Parathyroid adenoma (tissue), 2 donors: ENCODE results near the gene BLOC1S5.

Experiments
- H2AFZ ChIP-seq: fragments of 300-600 bp; sonication (generic); one replicate; pipeline ENCODE4 v1.7.0; 2017; ENCODE audit warnings: antibody characterized with exemption, mild to moderate bottlenecking
- H3K27ac ChIP-seq: fragments of 300-600 bp; sonication (generic); one replicate; pipeline ENCODE4 v1.7.0; 2017
- H3K27me3 ChIP-seq: fragments of 300-600 bp; sonication (generic); one replicate; pipeline ENCODE4 v1.7.0; 2017; ENCODE audit warnings: low read length; ENCODE audit not compliant: control insufficient read depth, insufficient read depth
- H3K36me3 ChIP-seq: fragments of 300-600 bp; sonication (generic); one replicate; pipeline ENCODE4 v1.7.0; 2017; ENCODE audit warnings: low read length; ENCODE audit not compliant: control insufficient read depth, insufficient read depth
- H3K4me1 ChIP-seq: fragments of 300-600 bp; sonication (generic); one replicate; pipeline ENCODE4 v1.7.0; 2017; ENCODE audit warnings: control low read depth
- H3K4me2 ChIP-seq: fragments of 300-600 bp; sonication (generic); one replicate; pipeline ENCODE4 v1.7.0; 2017; ENCODE audit warnings: low read length
- H3K4me3 ChIP-seq: fragments of 300-600 bp; sonication (generic); one replicate; pipeline ENCODE4 v1.7.0; 2017; ENCODE audit warnings: low read depth, low read length
- H3K79me2 ChIP-seq: fragments of 300-600 bp; sonication (generic); one replicate; pipeline ENCODE4 v1.7.0; 2017; ENCODE audit warnings: control low read depth
- H3K9ac ChIP-seq: fragments of 300-600 bp; sonication (generic); one replicate; pipeline ENCODE4 v1.7.0; 2017; ENCODE audit warnings: mild to moderate bottlenecking
- H3K9me3 ChIP-seq: fragments of 300-600 bp; sonication (generic); one replicate; pipeline ENCODE4 v1.7.0; 2017; ENCODE audit warnings: low read length; ENCODE audit not compliant: control insufficient read depth
- CTCF ChIP-seq: fragments of 300-600 bp; sonication (generic); IDR thresholded peaks from one replicate; pipeline ENCODE4 v1.7.0; 2017; ENCODE audit warnings: antibody characterized with exemption, mild to moderate bottlenecking
- donor health status: primary hyperparathyroidism.

BLOC1S5 gene

GRCh38 chr6:8063761-8064637, at the start of gene BLOC1S5:
Gene BLOC1S5, minus strand, starts transcription at chr6:8064389. Its CDS starts 13 bp downstream, at chr6:8064376.
- Histone ChIP-seq H2AFZ (peak within 1 kb of the TSS; percentile 98), H3K9ac (peak within 1 kb of the TSS; percentile 61), H3K27ac (peak within 1 kb of the TSS; percentile 84), H3K27me3 (no peaks in the 10 kb centered on the region), H3K9me3 (no peaks in the 10 kb centered on the region), H3K36me3 (no peaks in the 10 kb centered on the region), H3K4me3 (peak within 1 kb of the TSS; percentile 87), H3K4me2 (peak within 1 kb of the TSS; percentile 87), H3K4me1 (no peaks in the 10 kb centered on the region), H3K79me2 (no peaks in the 10 kb centered on the region)
- peak; percentile 11 for TF ChIP-seq CTCF

GRCh38 chr6:8113131-8113654, 49.0 kb upstream of the BLOC1S5 start:
- Histone ChIP-seq H3K9ac (no peak overlapping the region), H3K4me1 (no peaks in the 10 kb centered on the region), H3K79me2 (no peaks in the 10 kb centered on the region), H3K27me3 (no peaks in the 10 kb centered on the region), H3K4me2 (no peak overlapping the region), H3K27ac (no peak overlapping the region), H3K9me3 (no peaks in the 10 kb centered on the region), H3K36me3 (no peaks in the 10 kb centered on the region), H3K4me3 (no peak overlapping the region), H2AFZ (no peak overlapping the region)
- TF ChIP-seq CTCF, result no peak

GRCh38 chr6:8110725-8111124, 46.5 kb upstream of the BLOC1S5 start:
- Histone ChIP-seq H3K4me3 (no peak overlapping the region), H3K27ac (no peak overlapping the region), H3K4me1 (no peaks in the 10 kb centered on the region)

GRCh38 chr6:8110117-8110721, 46.0 kb upstream of the BLOC1S5 start:
- H3K79me2 ChIP-seq, result no peaks in the 10 kb centered on the region
- H3K36me3 ChIP-seq, result no peaks in the 10 kb centered on the region
- H3K27ac ChIP-seq, result no peak overlapping the region
- H3K4me2 ChIP-seq, result no peak overlapping the region
- no peak overlapping the region for H2AFZ ChIP-seq
- TF ChIP-seq CTCF, result no peak
- no peak overlapping the region for H3K9ac ChIP-seq
- no peak overlapping the region for H3K4me3 ChIP-seq
- no peaks in the 10 kb centered on the region for H3K9me3 ChIP-seq
- H3K4me1 ChIP-seq, result no peaks in the 10 kb centered on the region
- no peaks in the 10 kb centered on the region for H3K27me3 ChIP-seq

More at GRCh38 chr6:8110725-8111124, 46.5 kb upstream of the BLOC1S5 start:
- no peak overlapping the region for H3K9ac ChIP-seq
- H3K79me2 ChIP-seq, result no peaks in the 10 kb centered on the region
- TF ChIP-seq CTCF, result no peak
- H3K27me3 ChIP-seq, result no peaks in the 10 kb centered on the region
- no peaks in the 10 kb centered on the region for H3K9me3 ChIP-seq
- H2AFZ ChIP-seq, result no peak overlapping the region
- H3K36me3 ChIP-seq, result no peaks in the 10 kb centered on the region
- H3K4me2 ChIP-seq, result no peak overlapping the region
